T-helper 1 cell treated with Interleukin-12 subunit alpha and Interleukin-12 subunit beta and Interleukin-4 antibody, amounts not matched to agents 30 ng/mL and 1 ng/mL, for 36 hours (primary cell): ENCODE measurements around the gene GABRG1. TPM values are rescaled to one million over a fixed set of nuclear protein-coding genes. Genes with fewer than 3 reads are reported as not detected.

Experiments used
- intact Hi-C: fragments of 100-400 bp; cut with micrococcal nuclease; formaldehyde crosslinking; loops from one replicate; pipeline ENCODE4 v1.15.1; 2024
- total RNA-seq: library from RNA; stranded (reverse); gene quantifications from 2 replicates; pipeline ENCODE4 v1.2.3, GENCODE V29; 2022

The GABRG1 gene
- not detected in 2 replicates for total RNA-seq

- intact Hi-C loops = no loop called here
Measured at GRCh38 chr4:46123913-46124755, at the start of gene GABRG1. Gene GABRG1, minus strand, starts transcription at chr4:46124054. Its CDS starts 141 bp downstream, at chr4:46123913.

- intact Hi-C loops = no loop called here
Measured at GRCh38 chr4:46146993-46147392, 23.1 kb upstream of the GABRG1 start.

- intact Hi-C loops = no loop called here
Measured at GRCh38 chr4:46131498-46132057, 7.7 kb upstream of the GABRG1 start.

GRCh38 chr4:46124773-46125413, 1.0 kb upstream of the GABRG1 start:
- intact Hi-C loops = no loop called here

GRCh38 chr4:46081674-46082073, 42.2 kb downstream of the GABRG1 start:
- intact Hi-C loops = no loop called here

- intact Hi-C loops = no loop called here
Measured at GRCh38 chr4:46081248-46081647, 42.6 kb downstream of the GABRG1 start.

GRCh38 chr4:46073778-46074177, 50.1 kb downstream of the GABRG1 start:
- intact Hi-C loops = no loop called here

- intact Hi-C loops = no loop called here
Measured at GRCh38 chr4:46051392-46051791, 72.5 kb downstream of the GABRG1 start.

GRCh38 chr4:46032056-46032455, 91.8 kb downstream of the GABRG1 start:
- intact Hi-C loops = no loop called here

- intact Hi-C loops = no loop called here
Measured at GRCh38 chr4:46016306-46016705, 107.5 kb downstream of the GABRG1 start.

- intact Hi-C loops = no loop called here
Measured at GRCh38 chr4:45992728-45993127, 131.1 kb downstream of the GABRG1 start.

GRCh38 chr4:45989775-45990174, 134.1 kb downstream of the GABRG1 start:
- intact Hi-C loops = no loop called here

- intact Hi-C loops = no loop called here
Measured at GRCh38 chr4:45987858-45988257, 136.0 kb downstream of the GABRG1 start.
